ENCODE data around the gene NUP210L.
"Not testable (repeated sequence)": the region's sequence is repeated elsewhere in the genome, so short reads cannot be mapped to it uniquely, and the experiment has no call there.

The NUP210L gene

DNA sequence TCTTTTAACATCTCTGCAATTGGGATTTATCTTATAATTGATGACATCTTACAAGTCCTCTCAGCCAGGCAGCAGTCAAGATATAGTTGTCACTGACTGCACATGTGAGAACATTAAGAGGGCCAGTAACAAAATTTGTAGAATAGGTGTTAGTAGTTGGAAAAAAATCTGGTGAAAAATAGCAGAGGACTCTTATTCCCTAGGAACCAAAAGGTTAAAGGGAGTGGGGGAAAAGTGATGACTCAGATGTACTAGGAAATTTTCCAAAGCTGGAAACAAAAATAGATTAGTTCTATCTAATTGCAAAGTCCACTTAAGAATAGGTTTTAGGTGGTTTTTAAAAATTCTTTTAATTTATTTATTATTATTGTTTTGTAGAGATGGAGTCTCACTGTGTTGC is 3.6 kb downstream of the NUP210L start:
- TF ChIP-seq, protein P1, sequence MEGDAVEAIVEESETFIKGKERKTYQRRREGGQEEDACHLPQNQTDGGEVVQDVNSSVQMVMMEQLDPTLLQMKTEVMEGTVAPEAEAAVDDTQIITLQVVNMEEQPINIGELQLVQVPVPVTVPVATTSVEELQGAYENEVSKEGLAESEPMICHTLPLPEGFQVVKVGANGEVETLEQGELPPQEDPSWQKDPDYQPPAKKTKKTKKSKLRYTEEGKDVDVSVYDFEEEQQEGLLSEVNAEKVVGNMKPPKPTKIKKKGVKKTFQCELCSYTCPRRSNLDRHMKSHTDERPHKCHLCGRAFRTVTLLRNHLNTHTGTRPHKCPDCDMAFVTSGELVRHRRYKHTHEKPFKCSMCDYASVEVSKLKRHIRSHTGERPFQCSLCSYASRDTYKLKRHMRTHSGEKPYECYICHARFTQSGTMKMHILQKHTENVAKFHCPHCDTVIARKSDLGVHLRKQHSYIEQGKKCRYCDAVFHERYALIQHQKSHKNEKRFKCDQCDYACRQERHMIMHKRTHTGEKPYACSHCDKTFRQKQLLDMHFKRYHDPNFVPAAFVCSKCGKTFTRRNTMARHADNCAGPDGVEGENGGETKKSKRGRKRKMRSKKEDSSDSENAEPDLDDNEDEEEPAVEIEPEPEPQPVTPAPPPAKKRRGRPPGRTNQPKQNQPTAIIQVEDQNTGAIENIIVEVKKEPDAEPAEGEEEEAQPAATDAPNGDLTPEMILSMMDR (IDR thresholded peaks at IDR 0.05; ENCODE audit: low read depth, low read length): no peak
- no peak for DNase-seq (ENCODE audit: extremely low read depth, low read depth)

DNA sequence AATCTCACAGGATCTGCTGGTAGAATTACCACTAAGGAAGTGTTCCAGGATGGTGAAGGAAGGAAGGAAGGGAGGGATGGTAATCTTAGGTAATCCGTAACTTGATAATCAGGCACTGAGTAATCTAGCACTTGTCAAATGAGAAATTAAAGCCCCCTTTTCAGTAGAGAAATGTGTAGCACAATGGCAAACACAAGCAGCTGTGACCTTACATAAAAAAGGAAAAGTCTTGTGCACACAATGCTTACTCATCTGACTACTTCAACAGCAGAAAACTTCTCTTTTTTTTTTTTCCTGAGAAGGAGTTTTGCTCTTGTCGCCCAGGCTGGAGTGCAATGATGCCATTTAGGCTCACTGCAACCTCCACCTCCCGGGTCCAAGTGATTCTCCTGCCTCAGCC is 6.1 kb downstream of the NUP210L start:
- no peak for DNase-seq (ENCODE audit: extremely low read depth, low read depth)
- TF ChIP-seq, protein P1 (IDR thresholded peaks at IDR 0.05; ENCODE audit: low read depth, low read length): no peak

DNA sequence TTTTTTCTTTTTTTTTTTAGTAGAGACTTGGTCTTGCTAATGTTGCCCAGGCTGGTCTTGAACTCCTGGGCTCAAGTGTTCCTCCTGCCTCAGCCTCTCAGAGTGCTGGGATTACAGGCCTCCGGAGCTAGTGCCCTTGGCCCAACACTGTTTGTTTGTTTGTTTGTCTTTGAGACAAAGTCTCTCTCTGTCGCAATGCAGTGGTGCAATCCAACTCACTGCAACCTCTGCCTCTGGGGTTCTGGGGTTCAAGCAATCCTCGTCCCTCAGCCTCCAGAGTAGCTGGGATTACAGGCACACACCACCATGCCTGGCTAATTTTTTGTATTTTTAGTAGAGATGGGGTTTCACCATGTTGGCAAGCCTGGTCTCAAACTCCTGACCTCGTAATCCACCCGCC is 7.4 kb downstream of the NUP210L start:
- not testable (repeated sequence) for DNase-seq (ENCODE audit: extremely low read depth, low read depth)

DNA sequence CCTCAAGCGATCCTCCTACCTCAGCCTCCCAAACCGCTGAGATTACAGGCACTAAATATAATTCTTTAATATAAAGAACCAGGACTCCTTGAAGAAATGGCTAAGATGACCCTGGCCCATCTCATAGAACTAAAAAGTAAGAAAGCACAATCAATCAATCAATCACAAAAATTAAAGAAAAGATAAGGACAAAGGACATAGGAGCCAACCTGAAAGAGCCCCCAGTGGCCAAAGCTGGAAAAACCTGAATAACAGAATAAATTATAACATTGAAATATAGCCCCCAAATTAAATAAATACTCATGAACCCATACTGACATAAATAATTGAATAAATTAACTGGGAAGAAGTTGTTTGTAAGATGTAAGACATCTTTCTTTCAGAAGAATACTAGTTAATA is 8.9 kb downstream of the NUP210L start:
- DNase-seq (ENCODE audit: extremely low read depth, low read depth): no peak
- TF ChIP-seq, protein P1 (IDR thresholded peaks at IDR 0.05; ENCODE audit: low read depth, low read length): peak; percentile 28

DNA sequence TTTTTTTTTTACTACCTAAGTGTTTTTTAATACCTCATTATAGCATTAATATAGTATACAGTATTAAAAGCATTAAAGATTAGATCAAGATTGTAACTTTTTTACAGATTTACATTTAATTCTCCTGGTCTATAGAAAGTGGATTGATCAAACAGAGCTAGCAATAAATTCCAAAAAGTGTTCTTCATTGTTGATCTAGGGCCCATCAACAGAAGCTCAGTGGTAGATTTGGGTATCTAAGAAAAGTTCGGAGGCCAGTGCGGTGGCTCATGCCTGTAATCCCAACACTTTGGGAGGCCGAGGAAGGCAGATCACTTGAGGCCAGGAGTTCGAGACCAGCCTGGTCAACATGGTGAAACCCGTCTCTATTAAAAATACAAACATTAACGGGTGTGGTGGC is 12.5 kb downstream of the NUP210L start:
- TF ChIP-seq, protein P1 (IDR thresholded peaks at IDR 0.05; ENCODE audit: low read depth, low read length): no peak
- no peak for DNase-seq (ENCODE audit: extremely low read depth, low read depth)

DNA sequence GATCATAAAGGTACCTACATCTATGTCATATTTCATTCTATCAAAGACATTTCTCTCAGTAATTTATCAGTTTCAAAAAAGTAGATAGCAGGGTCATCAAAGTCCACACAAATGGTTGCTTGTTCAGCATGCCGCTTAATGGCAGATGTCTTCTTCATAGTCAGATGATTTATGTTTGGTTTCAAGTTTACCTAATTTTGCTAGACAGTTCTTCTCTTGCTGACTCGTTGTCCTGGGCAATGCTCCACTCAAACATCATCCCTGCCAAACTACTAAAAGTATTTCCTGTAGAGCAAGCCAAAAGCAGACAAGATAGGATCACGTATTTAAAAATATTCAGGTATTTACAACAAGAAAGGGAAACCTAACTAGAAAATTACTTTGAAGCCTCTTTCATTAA is 13.6 kb downstream of the NUP210L start:
- DNase-seq (ENCODE audit: extremely low read depth, low read depth): no peak
- TF ChIP-seq, protein P1 (IDR thresholded peaks at IDR 0.05; ENCODE audit: low read depth, low read length): no peak

DNA sequence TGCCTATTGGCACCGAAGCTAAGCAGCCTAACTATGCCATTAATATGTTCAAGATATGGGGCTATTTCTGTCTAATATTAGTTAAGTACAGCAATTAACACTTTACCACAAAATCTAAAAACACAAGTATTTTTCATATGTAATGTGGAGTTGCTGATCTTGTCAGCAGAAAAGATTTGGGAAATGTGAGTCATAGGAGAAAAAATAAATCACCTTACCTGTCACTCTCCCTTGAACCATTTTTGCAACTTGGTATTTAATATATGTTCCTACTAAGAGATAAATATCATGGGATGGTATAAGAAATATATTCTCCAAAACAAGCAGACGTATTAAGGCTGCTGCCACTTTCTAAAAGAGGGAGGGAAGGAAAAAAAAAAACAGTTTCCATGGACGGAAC is 17.0 kb downstream of the NUP210L start:
- no peak for DNase-seq (ENCODE audit: extremely low read depth, low read depth)
- TF ChIP-seq, protein P1 (IDR thresholded peaks at IDR 0.05; ENCODE audit: low read depth, low read length): no peak

DNA sequence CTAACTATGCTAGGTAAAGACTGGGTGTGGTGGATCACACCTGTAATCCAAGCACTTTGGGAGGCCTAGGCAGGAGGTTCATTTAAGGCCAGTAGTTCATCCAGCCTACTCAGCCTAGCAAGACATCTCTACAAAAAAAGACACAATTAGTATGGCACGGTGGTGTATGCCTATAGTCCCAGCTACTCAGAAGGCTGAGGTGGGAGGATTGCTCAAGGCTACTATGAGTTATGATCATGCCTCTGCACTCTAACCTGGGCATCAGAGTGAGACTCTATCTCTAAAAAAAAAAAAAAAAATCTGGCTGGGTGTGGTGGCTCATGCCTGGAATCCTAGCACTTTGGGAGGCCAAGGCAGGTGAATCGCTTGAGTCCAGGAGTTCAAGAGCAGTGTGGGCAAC is 21.6 kb downstream of the NUP210L start:
- DNase-seq (ENCODE audit: extremely low read depth, low read depth): no peak
- TF ChIP-seq, protein P1 (IDR thresholded peaks at IDR 0.05; ENCODE audit: low read depth, low read length): no peak

Measured in AG09319 (cell line).